NCI-H526 treated with DMSO at 0.1 percent for 48 hours (cell line): ENCODE data around the gene KCNE4.

Experiments used
- DNase-seq: peaks from one replicate; lab custom pipeline; 2025; lab: John Stamatoyannopoulos, UW

The KCNE4 gene

GRCh38 chr2:223041527-223042109, 10.4 kb upstream of the KCNE4 start:
- DNase-seq = no peak

GRCh38 chr2:223042284-223042683, 9.7 kb upstream of the KCNE4 start:
- DNase-seq = no peak

GRCh38 chr2:223042704-223043118, 9.3 kb upstream of the KCNE4 start:
- DNase-seq = no peak

GRCh38 chr2:223043164-223043941, 8.6 kb upstream of the KCNE4 start:
- DNase-seq = no peak

- DNase-seq = no peak
Observed at GRCh38 chr2:223044092-223044836, 7.7 kb upstream of the KCNE4 start.

- DNase-seq = no peak
Observed at GRCh38 chr2:223044916-223045700, 6.9 kb upstream of the KCNE4 start.

- DNase-seq = no peak
Observed at GRCh38 chr2:223046470-223047040, 5.4 kb upstream of the KCNE4 start.

GRCh38 chr2:223047260-223047761, 4.7 kb upstream of the KCNE4 start:
- no peak for DNase-seq

- no peak for DNase-seq
Observed at GRCh38 chr2:223048519-223048918, 3.5 kb upstream of the KCNE4 start.

- no peak for DNase-seq
Observed at GRCh38 chr2:223049356-223049755, 2.6 kb upstream of the KCNE4 start.

- no peak for DNase-seq
Observed at GRCh38 chr2:223050188-223050587, 1.8 kb upstream of the KCNE4 start.

GRCh38 chr2:223050900-223051504, 988 bp upstream of the KCNE4 start:
- no peak for DNase-seq

- no peak for DNase-seq
Observed at GRCh38 chr2:223052548-223053483, 826 bp downstream of the KCNE4 start.

GRCh38 chr2:223053484-223054192, 1.6 kb downstream of the KCNE4 start:
- DNase-seq = no peak

GRCh38 chr2:223054193-223054781, 2.3 kb downstream of the KCNE4 start:
- DNase-seq = no peak

- DNase-seq = no peak
Observed at GRCh38 chr2:223055140-223055539, 3.1 kb downstream of the KCNE4 start.

- DNase-seq = no peak
Observed at GRCh38 chr2:223055836-223056235, 3.8 kb downstream of the KCNE4 start.

GRCh38 chr2:223056701-223057418, 4.9 kb downstream of the KCNE4 start:
- DNase-seq = no peak
